Measurements from ENCODE around the gene KRT81.
A peak's percentile ranks its signal among the peaks of the same experiment; 100 is the strongest.
"Not testable (repeated sequence)": the region's sequence is repeated elsewhere in the genome, so short reads cannot be mapped to it uniquely, and the experiment has no call there.

KRT81 gene

GRCh38 chr12:52316701-52317100, 25.4 kb upstream of the KRT81 start:
- DNase-seq, result no peak

- no peak for DNase-seq
Measured at GRCh38 chr12:52316290-52316689, 25.0 kb upstream of the KRT81 start.

GRCh38 chr12:52315721-52316120, 24.4 kb upstream of the KRT81 start:
- peak in 1 of 2 donors; percentile 22 for DNase-seq

- DNase-seq, result no peak
Measured at GRCh38 chr12:52314511-52314910, 23.2 kb upstream of the KRT81 start.

- DNase-seq, result no peak
Measured at GRCh38 chr12:52313926-52314325, 22.6 kb upstream of the KRT81 start.

GRCh38 chr12:52313461-52313860, 22.1 kb upstream of the KRT81 start:
- no peak for DNase-seq

GRCh38 chr12:52312086-52312485, 20.8 kb upstream of the KRT81 start:
- DNase-seq, result no peak

GRCh38 chr12:52311285-52311648, 19.9 kb upstream of the KRT81 start:
- DNase-seq, result no peak

GRCh38 chr12:52310622-52311284, 19.4 kb upstream of the KRT81 start:
- no peak for DNase-seq

GRCh38 chr12:52308806-52309425, 17.6 kb upstream of the KRT81 start:
- DNase-seq, result peak; percentile 9 to 67

GRCh38 chr12:52307836-52308805, 16.8 kb upstream of the KRT81 start:
- peak; percentile 27 to 29 for DNase-seq

GRCh38 chr12:52306731-52307130, 15.4 kb upstream of the KRT81 start:
- no peak for DNase-seq

GRCh38 chr12:52305921-52306705, 14.8 kb upstream of the KRT81 start:
- no peak for DNase-seq

- DNase-seq, result not testable (repeated sequence)
Measured at GRCh38 chr12:52304941-52305411, 13.6 kb upstream of the KRT81 start.

- DNase-seq, result not testable (repeated sequence)
Measured at GRCh38 chr12:52302242-52302914, 11.0 kb upstream of the KRT81 start.

- DNase-seq, result not testable (repeated sequence)
Measured at GRCh38 chr12:52301721-52302120, 10.4 kb upstream of the KRT81 start.

- no peak for DNase-seq
Measured at GRCh38 chr12:52300796-52301691, 9.7 kb upstream of the KRT81 start.

- DNase-seq, result no peak
Measured at GRCh38 chr12:52298677-52299190, 7.4 kb upstream of the KRT81 start.

GRCh38 chr12:52296572-52297215, 5.4 kb upstream of the KRT81 start:
- DNase-seq, result no peak

- DNase-seq, result peak; percentile 29 to 41
Measured at GRCh38 chr12:52295663-52296062, 4.3 kb upstream of the KRT81 start.
